Fibroblast of lung (primary cell): Measurements from ENCODE around the gene MBOAT2. TPM values are rescaled to one million over a fixed set of nuclear protein-coding genes. Genes with fewer than 3 reads are reported as not detected.

Experiments
- DNase-seq, 2 donors: peaks; one replicate each; pipeline versions ENCODE4 v3.0.0 to v3.0.0-alpha.2; 2010; ENCODE audit warnings: low read depth in 2 of 2
- H2AFZ ChIP-seq: 2 replicates; pipeline ENCODE4 v1.5.1; 2012; ENCODE audit warnings: low read length, control low read depth, inconsistent platforms
- H3K27ac ChIP-seq: 2 replicates; pipeline ENCODE4 v1.5.1; 2011; ENCODE audit warnings: low read length, control low read depth; ENCODE audit not compliant: insufficient read depth
- H3K27me3 ChIP-seq: 2 replicates; pipeline ENCODE4 v1.5.1; 2011; ENCODE audit warnings: mild to moderate bottlenecking, low read length; ENCODE audit not compliant: control insufficient read depth, insufficient read depth
- H3K36me3 ChIP-seq: 2 replicates; pipeline ENCODE4 v1.5.1; 2011; ENCODE audit warnings: low read length; ENCODE audit not compliant: control insufficient read depth, insufficient read depth
- H3K4me1 ChIP-seq: 2 replicates; pipeline ENCODE4 v1.5.1; 2011; ENCODE audit warnings: low read length; ENCODE audit not compliant: control insufficient read depth, insufficient read depth; ENCODE audit errors: extremely low read depth
- H3K4me2 ChIP-seq: 2 replicates; pipeline ENCODE4 v1.5.1; 2011; ENCODE audit warnings: low read length, control low read depth; ENCODE audit not compliant: insufficient read depth; ENCODE audit errors: extremely low read depth
- H3K4me3 ChIP-seq, 4 experiments: fragments of 200-600 bp in 1 of 4; sonication (generic) in 1 of 4; replicated peaks in 1 of 4; 2 replicates each; pipeline ENCODE4 v1.5.1; 2011 to 2016; ENCODE audit warnings: low read length in 4 of 4, low read depth in 3 of 4, mild to moderate bottlenecking in 3 of 4, control low read depth in 2 of 4, inconsistent platforms in 1 of 4, mixed read lengths in 1 of 4; ENCODE audit not compliant: insufficient read depth in 1 of 4; ENCODE audit errors: control extremely low read depth in 1 of 4
- H3K79me2 ChIP-seq: 2 replicates; pipeline ENCODE4 v1.5.1; 2012; ENCODE audit warnings: mild to moderate bottlenecking, low read length, inconsistent platforms; ENCODE audit not compliant: control insufficient read depth, insufficient read depth
- H3K9ac ChIP-seq: 2 replicates; pipeline ENCODE4 v1.5.1; 2011; ENCODE audit warnings: mild to moderate bottlenecking, low read length, control low read depth; ENCODE audit not compliant: insufficient read depth
- H3K9me3 ChIP-seq: 2 replicates; pipeline ENCODE4 v1.5.1; 2012; ENCODE audit warnings: low read depth, low read length; ENCODE audit not compliant: control insufficient read depth, insufficient read depth
- H4K20me1 ChIP-seq: 2 replicates; pipeline ENCODE4 v1.5.1; 2011; ENCODE audit warnings: low read length; ENCODE audit not compliant: control insufficient read depth, insufficient read depth; ENCODE audit errors: extremely low read depth
- EZH2 ChIP-seq: IDR thresholded peaks from 2 replicates; pipeline ENCODE4 v1.5.1; 2012; ENCODE audit warnings: low read length, control low read depth, mild to moderate bottlenecking; ENCODE audit errors: missing control alignments
- polyA plus RNA-seq, 2 donors: library from polyadenylated mRNA; depleted of rRNA in 1 of 2; stranded (reverse) in 1 of 2; unstranded in 1 of 2; fragments of >200 nt; gene quantifications; 2 replicates each; pipeline ENCODE4 v1.2.1, GENCODE V29; 2011 to 2012; ENCODE audit warnings: missing spikeins in 1 of 2
- total RNA-seq: library from RNA; depleted of rRNA; stranded (reverse); fragments of >200 nt; gene quantifications from 2 replicates; pipeline ENCODE4 v1.2.1, GENCODE V29; 2014
- TF ChIP-seq, protein P1 (sequence below), 2 donors: IDR thresholded peaks in 1 of 2; conservative IDR thresholded peaks in 1 of 2; 1 replicate in 1 of 2; 2 replicates in 1 of 2; pipeline ENCODE4 v1.5.1; 2011 to 2012; ENCODE audit warnings: low read length in 2 of 2, control low read depth in 1 of 2, inconsistent platforms in 1 of 2, low read depth in 1 of 2, mild to moderate bottlenecking in 1 of 2

Gene MBOAT2
- total and polyA plus RNA-seq, 2 donors (not counting 1 experiment from before 2014, with no cell fraction given): 46.4 to 68.3 TPM

DNA sequence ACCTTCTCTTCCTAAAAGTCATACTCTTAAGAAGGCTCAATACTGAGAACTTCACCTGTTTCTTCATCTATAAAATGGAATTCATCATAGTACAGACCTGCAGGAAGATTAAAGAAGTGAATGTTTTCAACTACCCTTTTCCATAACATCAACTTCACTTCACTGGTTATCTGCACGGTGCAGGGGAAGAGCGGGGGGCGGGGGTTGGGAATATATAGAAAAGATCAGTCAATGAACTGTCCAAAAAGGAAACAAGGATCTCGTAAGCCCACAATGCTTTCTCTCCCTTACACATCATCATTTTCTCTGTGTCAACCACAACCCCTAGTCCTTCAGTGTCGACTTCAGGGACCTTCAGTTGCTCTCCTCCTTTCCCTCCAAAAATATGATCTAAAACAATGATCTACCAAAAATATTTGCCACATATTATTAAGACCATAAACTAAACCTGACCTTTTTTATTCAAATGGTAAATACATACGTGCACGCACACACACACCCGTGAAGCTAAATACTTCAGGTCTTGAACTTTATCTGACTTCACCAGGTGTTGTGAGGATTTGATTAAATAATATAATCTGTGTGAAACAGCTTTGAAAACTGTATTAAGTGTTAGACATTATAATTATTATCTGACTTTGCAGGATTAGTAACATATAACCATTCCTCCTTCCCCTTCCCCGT is 4.9 kb downstream of the MBOAT2 start:
- H4K20me1 ChIP-seq: no peaks in the 10 kb centered on the region
- TF ChIP-seq, protein P1, sequence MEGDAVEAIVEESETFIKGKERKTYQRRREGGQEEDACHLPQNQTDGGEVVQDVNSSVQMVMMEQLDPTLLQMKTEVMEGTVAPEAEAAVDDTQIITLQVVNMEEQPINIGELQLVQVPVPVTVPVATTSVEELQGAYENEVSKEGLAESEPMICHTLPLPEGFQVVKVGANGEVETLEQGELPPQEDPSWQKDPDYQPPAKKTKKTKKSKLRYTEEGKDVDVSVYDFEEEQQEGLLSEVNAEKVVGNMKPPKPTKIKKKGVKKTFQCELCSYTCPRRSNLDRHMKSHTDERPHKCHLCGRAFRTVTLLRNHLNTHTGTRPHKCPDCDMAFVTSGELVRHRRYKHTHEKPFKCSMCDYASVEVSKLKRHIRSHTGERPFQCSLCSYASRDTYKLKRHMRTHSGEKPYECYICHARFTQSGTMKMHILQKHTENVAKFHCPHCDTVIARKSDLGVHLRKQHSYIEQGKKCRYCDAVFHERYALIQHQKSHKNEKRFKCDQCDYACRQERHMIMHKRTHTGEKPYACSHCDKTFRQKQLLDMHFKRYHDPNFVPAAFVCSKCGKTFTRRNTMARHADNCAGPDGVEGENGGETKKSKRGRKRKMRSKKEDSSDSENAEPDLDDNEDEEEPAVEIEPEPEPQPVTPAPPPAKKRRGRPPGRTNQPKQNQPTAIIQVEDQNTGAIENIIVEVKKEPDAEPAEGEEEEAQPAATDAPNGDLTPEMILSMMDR (conservative IDR thresholded peaks at IDR 0.05 in 1 of 2, IDR thresholded peaks at IDR 0.05 in 1 of 2; ENCODE audit: low read depth in 1 of 2, low read length in 2 of 2): no peak
- H3K36me3 ChIP-seq: no peaks in the 10 kb centered on the region
- H3K4me1 ChIP-seq: peaks cover 2% of the 10 kb centered on the region
- H3K9ac ChIP-seq: no peak overlapping the region
- H3K4me2 ChIP-seq: no peak overlapping the region
- no peak overlapping the region for H3K27ac ChIP-seq
- H2AFZ ChIP-seq: no peak overlapping the region
- no peaks in the 10 kb centered on the region for H3K9me3 ChIP-seq
- peaks cover 74% of the 10 kb centered on the region for H3K79me2 ChIP-seq
- H3K27me3 ChIP-seq: no peaks in the 10 kb centered on the region
- H3K4me3 ChIP-seq: no peak overlapping the region
- DNase-seq: no peak

DNA sequence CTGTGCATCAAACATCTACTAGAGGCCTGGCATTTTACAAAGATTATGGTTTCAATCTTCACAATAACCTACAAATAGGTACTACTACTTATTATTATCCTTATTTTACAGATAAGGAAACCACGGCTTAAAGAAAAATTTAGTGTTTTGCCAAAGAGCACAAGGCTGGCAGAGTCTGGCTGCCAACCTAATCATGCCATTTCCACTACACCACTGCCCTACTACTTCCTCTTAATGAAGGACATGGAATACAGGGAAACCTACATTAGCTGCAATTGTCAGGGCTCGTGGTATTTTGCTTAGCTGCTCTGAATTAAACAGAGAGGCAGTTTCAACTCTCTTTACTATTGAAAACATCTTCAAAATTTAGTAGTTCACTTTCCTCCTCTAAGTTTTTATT is 5.9 kb downstream of the MBOAT2 start:
- Histone ChIP-seq H3K79me2 (peaks cover 76% of the 10 kb centered on the region), H4K20me1 (no peaks in the 10 kb centered on the region)
- no peak for TF ChIP-seq EZH2
- TF ChIP-seq, protein P1 (conservative IDR thresholded peaks at IDR 0.05 in 1 of 2, IDR thresholded peaks at IDR 0.05 in 1 of 2; ENCODE audit: low read depth in 1 of 2, low read length in 2 of 2): no peak

DNA sequence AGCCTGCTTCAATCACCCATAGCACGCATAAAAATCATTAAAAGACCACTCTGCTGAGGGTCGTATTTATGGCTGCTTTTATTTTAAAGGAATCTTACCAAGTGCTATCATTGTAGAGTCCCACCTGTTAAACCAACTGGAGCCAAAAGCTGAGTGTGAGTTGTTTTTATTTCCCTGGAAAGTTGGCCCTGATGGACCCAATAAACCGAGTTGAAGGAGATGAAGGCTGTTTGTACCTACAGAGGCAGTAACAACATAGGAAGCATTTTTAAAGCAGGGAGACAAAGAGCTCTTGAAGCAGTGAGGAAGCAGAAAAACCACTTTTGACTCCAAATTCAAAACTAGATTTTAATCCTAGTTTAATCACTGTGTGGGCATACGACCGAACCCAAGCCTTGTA is 6.4 kb downstream of the MBOAT2 start:
- Histone ChIP-seq H4K20me1 (no peaks in the 10 kb centered on the region), H3K4me3 (no peak overlapping the region), H3K79me2 (peaks cover 75% of the 10 kb centered on the region), H3K4me2 (no peak overlapping the region), H3K27ac (no peak overlapping the region), H3K9ac (no peak overlapping the region), H2AFZ (no peak overlapping the region), H3K27me3 (no peaks in the 10 kb centered on the region), H3K9me3 (no peaks in the 10 kb centered on the region), H3K36me3 (no peaks in the 10 kb centered on the region), H3K4me1 (peaks cover 2% of the 10 kb centered on the region)
- no peak for TF ChIP-seq EZH2
- TF ChIP-seq, protein P1 (conservative IDR thresholded peaks at IDR 0.05 in 1 of 2, IDR thresholded peaks at IDR 0.05 in 1 of 2; ENCODE audit: low read depth in 1 of 2, low read length in 2 of 2): no peak
- no peak for DNase-seq

More for the DNA sequence above, 5.9 kb downstream of the MBOAT2 start:
- Histone ChIP-seq H3K4me3 (no peak overlapping the region), H3K4me2 (no peak overlapping the region), H2AFZ (no peak overlapping the region), H3K4me1 (peaks cover 2% of the 10 kb centered on the region), H3K9ac (no peak overlapping the region), H3K9me3 (no peaks in the 10 kb centered on the region), H3K36me3 (no peaks in the 10 kb centered on the region), H3K27ac (no peak overlapping the region), H3K27me3 (no peaks in the 10 kb centered on the region)
- no peak for DNase-seq
